ENCODE measurements around the gene MAGOHB. TPM values are rescaled to one million over a fixed set of nuclear protein-coding genes. Genes with fewer than 3 reads are reported as not detected.
"Not testable (repeated sequence)": the region's sequence is repeated elsewhere in the genome, so short reads cannot be mapped to it uniquely, and the experiment has no call there.

Gene MAGOHB
- total RNA-seq, result 10 to 100 TPM; 10.2 to 29.7 (median 11.8) TPM

GRCh38 chr12:10613349-10614055 is at the start of gene MAGOHB:
Gene MAGOHB (minus strand): TSS chr12:10613609. CDS start chr12:10613532, 77 bp downstream.
- peak within 1 kb of the TSS; percentile 59 to 85 for H3K4me3 ChIP-seq
- TF ChIP-seq CTCF (IDR thresholded peaks at IDR 0.05) (no peak), EP300 (IDR thresholded peaks at IDR 0.05) (no peak), POLR2AphosphoS5 (IDR thresholded peaks at IDR 0.05) (peak; percentile 93), POLR2A (IDR thresholded peaks at IDR 0.05) (peak; percentile 52 to 55)
- WGBS, 2 donors (ENCODE audit: low coverage in 1 of 2), result 0% methylated on average over 16 to 27 of the region's 45 CpGs
- peak within 1 kb of the TSS; percentile 81 to 90 (median 88) for H3K27ac ChIP-seq
- H3K4me1 ChIP-seq, result peaks cover 2 to 24% (median 7%) of the 10 kb centered on the region in 3 donors
- peaks cover 0 to 18% of the 10 kb centered on the region in 2 donors for H3K36me3 ChIP-seq
- H3K9me3 ChIP-seq, result no peaks in the 10 kb centered on the region
- ATAC-seq, result peak; percentile 99
- H3K27me3 ChIP-seq, result no peaks in the 10 kb centered on the region

- Histone ChIP-seq H3K4me1 (no peaks in the 10 kb centered on the region), H3K27me3 (no peaks in the 10 kb centered on the region), H3K27ac (no peak overlapping the region), H3K4me3 (no peak overlapping the region), H3K36me3 (no peaks in the 10 kb centered on the region), H3K9me3 (no peaks in the 10 kb centered on the region)
- TF ChIP-seq CTCF (IDR thresholded peaks at IDR 0.05) (no peak), POLR2AphosphoS5 (IDR thresholded peaks at IDR 0.05) (no peak), EP300 (IDR thresholded peaks at IDR 0.05) (no peak), POLR2A (IDR thresholded peaks at IDR 0.05) (no peak)
- ATAC-seq, result no peak
- 65 to 67% methylated on average over 2 to 3 of the region's 3 CpGs for WGBS, 2 donors (ENCODE audit: low coverage in 1 of 2)
Measured at GRCh38 chr12:10661338-10661737, 47.9 kb upstream of the MAGOHB start.

GRCh38 chr12:10654003-10654402 is 40.6 kb upstream of the MAGOHB start:
- H3K27ac ChIP-seq, result no peak overlapping the region
- H3K27me3 ChIP-seq, result no peaks in the 10 kb centered on the region
- no peaks in the 10 kb centered on the region for H3K9me3 ChIP-seq
- H3K36me3 ChIP-seq, result no peaks in the 10 kb centered on the region
- TF ChIP-seq POLR2A (IDR thresholded peaks at IDR 0.05) (no peak), EP300 (IDR thresholded peaks at IDR 0.05) (no peak), POLR2AphosphoS5 (IDR thresholded peaks at IDR 0.05) (no peak), CTCF (IDR thresholded peaks at IDR 0.05) (no peak)
- no peak for ATAC-seq
- H3K4me3 ChIP-seq, result no peak overlapping the region
- H3K4me1 ChIP-seq, result no peaks in the 10 kb centered on the region

- H3K27ac ChIP-seq, result no peak overlapping the region
- no peaks in the 10 kb centered on the region for H3K4me1 ChIP-seq
- no peaks in the 10 kb centered on the region for H3K27me3 ChIP-seq
- no peak overlapping the region for H3K4me3 ChIP-seq
- H3K36me3 ChIP-seq, result no peaks in the 10 kb centered on the region
- H3K9me3 ChIP-seq, result peaks cover 0 to 2% (median 0%) of the 10 kb centered on the region in 3 donors
- TF ChIP-seq POLR2A (IDR thresholded peaks at IDR 0.05), result no peak
- no peak for TF ChIP-seq EP300 (IDR thresholded peaks at IDR 0.05)
- TF ChIP-seq POLR2AphosphoS5 (IDR thresholded peaks at IDR 0.05), result no peak
- no peak for TF ChIP-seq CTCF (IDR thresholded peaks at IDR 0.05)
- 60 to 81% methylated on average over 3 of the region's 3 CpGs for WGBS, 2 donors (ENCODE audit: low coverage in 1 of 2)
- ATAC-seq, result no peak
Measured at GRCh38 chr12:10652192-10652591, 38.8 kb upstream of the MAGOHB start.

GRCh38 chr12:10646576-10646975 is 33.2 kb upstream of the MAGOHB start:
- not testable (repeated sequence) for H3K27ac ChIP-seq, H3K36me3 ChIP-seq, H3K4me1 ChIP-seq, H3K4me3 ChIP-seq, H3K27me3 ChIP-seq, ATAC-seq
- peaks cover 0 to 26% (median 0%) of the 10 kb centered on the region in 3 donors for H3K9me3 ChIP-seq

Data from gastroesophageal sphincter (tissue), 4 donors.